ENCODE results near the gene TSHZ2. TPM values are rescaled to one million over a fixed set of nuclear protein-coding genes. Genes with fewer than 3 reads are reported as not detected.
"Not testable (repeated sequence)": the region's sequence is repeated elsewhere in the genome, so short reads cannot be mapped to it uniquely, and the experiment has no call there.

TSHZ2 gene
- total RNA-seq, 1 experiment from 2014 or later: 11.9 TPM

DNA sequence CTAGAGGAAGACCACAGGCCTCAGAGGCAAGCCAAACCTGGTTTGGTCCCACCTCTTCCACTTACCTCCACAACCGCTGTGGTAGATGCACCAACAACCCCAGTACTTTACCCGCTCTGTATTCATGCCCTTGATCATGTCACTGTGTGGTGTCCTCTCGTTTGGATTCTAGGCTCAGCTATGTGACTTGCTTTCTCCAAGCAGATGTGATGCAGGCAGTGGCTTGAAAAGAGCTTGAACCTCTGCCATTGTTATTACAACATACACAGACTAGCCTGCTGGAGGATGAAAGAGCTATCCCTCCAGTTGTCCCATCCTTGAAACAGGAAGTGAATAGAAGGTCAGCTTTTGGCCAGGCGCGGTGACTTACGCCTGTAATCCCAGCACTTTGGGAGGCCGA is 473.8 kb downstream of the TSHZ2 start:
- DNase-seq (ENCODE audit: low read depth): no peak

DNA sequence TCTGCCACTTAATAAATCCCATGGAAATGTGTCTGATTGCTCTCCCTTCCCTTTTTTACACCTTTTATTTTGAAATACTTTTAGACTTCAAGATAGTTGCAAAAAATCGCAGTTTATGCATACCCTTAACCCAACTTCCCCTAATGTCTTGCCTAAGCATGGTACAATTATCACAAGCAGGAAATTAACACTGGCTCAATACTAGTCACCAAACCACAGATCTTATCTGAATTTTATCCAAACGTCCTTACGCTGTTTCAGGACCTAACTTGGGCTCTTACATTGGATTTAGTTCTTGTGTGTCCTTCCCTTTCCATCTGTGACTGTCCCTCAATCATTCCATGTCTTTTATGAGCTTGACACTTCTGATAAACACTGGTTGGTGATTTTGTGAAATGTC is 475.2 kb downstream of the TSHZ2 start:
- peak; percentile 55 for DNase-seq (ENCODE audit: low read depth)

DNA sequence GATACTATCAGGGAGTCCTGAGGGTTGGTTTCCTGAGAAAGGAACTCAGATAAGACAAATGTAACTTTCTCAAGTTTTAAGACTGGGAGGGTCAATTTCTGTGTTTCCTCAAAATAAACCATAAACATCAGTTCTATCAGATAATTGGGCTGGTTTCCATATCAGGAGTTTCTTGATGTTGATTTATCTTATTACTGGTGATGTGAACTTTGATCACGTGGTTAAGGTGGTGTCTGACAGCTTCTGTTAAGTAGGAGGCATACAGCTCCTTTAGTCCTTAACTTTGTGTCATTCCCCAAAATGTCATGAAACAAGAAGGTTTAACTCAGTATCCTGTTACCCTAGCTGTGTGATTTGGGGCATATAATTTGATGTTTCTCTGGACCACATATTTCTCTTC is 476.3 kb downstream of the TSHZ2 start:
- no peak for DNase-seq (ENCODE audit: low read depth)

DNA sequence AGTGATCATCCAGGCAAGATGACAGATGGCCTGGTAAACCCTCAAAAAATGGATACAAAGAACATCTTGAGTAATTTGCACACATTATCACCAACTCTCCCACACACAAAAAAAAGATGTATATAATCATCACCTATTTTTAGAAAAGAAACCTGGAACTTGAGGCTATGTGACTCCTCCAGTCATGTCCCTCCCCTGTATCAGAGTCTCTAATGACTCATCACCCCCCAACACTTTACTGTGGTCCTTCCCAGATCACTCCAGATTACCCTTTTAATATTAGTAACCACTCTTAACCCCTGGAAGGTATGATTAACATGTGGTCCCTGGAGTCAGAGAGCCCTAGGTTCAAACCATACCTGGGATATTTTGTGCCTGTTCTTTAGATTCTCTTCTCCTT is 476.7 kb downstream of the TSHZ2 start:
- peak; percentile 74 for DNase-seq (ENCODE audit: low read depth)

DNA sequence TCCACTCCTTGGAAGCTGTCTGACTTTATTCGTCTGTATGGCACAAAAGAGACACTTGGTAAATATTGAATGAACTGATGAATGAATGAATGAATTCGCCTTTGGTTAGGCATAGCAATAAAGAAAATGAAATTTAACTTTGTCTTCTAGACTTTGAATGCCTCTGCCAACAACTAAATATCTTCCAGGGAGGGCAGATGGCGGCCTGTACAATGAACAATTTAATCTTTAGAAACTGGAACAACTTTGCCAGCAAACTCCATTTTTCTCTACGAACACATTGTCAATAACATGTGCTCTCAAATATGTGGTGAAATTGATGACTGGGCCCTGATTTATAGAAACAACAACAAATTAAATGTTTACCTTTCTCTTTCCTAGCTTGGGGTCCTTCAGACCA is 480.9 kb downstream of the TSHZ2 start:
- DNase-seq (ENCODE audit: low read depth): no peak

DNA sequence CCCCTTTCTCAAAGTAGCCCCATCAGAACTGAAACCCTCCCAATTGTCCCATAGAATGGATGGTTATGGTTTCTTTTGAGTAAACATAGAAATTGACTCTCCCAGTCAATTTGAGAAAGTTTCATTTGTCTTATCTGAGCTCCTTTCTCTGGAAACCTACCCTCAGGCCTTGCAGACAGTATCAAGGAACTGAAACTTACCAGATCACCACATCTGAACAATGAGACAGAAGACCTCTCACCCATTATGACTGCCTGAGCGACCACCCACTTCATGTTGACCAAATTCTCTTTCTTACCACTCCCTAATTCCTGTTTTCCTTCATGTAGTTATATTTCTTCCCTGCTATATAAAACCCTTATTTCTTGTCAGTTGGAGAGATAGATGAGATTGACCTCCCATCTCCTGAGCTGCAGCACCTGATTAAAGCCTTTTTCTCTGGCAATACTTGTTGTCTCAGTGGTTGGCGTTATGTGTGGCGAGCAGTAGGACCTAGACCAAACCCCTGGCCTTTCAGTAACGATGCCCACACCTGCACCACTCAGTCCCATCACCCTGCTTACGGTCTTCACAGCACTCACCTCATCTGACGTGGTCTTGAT is 482.6 kb downstream of the TSHZ2 start:
- DNase-seq (ENCODE audit: low read depth): no peak

DNA sequence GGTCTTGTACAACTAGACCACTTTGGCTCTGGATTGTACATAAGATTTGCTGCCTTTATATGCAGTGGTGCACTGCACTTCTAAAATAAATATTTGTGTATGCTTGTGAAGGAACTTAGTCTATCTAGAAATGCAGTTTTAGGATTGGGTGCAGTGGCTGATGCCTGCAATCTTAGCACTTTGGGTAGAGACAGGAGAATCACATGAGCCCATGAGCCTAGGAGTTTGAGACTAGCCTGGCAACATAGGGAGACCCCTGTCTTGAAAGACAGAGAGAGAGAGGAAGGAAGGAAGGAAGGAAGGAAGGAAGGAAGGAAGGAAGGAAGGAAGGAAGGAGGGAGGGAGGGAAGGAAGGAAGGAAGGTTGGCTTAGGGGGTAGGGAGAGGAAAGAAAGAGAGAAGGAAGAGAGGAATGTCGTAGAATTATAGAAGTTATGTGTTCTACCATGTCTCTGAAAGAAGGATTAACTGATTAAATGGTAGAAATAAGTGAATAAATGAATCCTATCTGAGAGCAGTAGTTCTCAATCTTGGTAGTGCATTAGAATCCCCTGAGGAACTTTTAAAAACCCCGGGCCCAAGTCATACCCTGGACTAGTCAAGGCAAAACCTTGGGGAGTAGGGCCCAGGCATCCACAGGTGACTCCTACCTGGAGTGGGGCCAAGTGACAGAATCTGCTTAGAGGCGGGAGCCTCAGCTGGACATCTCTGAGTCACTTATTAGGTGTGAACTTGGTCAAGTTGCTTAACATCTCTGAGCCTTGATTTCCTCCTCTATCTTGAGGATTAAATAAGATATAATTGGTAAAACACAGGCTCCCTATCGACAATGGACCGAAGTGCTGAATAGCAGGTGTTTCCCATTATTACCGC is 491.2 kb downstream of the TSHZ2 start:
- peak; percentile 25 for DNase-seq (ENCODE audit: low read depth)

DNA sequence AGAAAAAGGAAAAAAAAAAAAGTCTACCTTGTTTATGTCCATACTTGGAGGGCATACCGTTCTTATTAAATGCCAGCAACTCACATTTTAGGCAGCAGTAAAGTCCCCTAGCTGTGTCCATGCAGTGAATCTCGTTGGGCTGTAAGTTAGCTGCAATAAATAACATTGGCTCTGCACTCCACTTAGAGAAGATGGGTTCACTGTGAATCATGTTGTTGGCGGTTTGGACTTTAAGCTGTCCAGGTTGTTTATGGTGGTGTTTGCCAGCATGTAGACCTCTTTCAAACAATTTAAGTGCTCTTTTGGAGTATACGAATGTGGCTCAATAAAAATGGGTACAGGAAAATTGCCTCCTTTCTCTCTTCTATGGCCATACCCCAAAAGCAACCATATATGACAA is 494.1 kb downstream of the TSHZ2 start:
- DNase-seq (ENCODE audit: low read depth): no peak

DNA sequence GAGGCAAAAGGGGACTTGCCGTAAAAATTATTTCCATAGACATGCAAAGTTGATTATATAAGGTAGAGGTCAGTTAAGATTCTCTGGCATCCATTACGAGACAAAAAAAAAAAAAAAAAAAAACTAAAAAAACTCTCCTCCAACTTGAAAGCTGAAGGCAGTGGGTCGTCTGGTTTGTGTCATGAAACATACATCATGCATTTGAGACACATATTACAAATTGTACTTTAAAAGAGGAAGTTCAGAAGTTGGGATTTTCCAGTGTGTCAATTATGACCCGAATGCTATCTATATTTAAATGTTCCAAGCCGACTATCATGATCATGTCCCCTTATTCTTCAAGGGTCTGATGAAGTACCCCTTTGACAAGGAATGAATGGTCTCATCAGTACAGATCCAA is 496.4 kb downstream of the TSHZ2 start:
- no peak for DNase-seq (ENCODE audit: low read depth)

DNA sequence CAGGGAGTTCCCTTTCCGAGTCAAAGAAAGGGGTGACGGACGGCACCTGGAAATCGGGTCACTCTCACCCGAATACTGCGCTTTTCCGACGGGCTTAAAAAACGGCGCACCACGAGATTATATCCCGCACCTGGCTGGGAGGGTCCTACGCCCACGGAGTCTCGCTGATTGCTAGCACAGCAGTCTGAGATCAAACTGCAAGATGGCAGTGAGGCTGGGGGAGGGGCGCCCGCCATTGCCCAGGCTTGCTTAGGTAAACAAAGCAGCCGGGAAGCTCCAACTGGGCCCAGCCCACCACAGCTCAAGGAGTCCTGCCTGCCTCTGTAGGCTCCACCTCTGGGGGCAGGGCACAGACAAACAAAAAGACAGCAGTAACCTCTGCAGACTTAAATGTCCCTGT is 500.7 kb downstream of the TSHZ2 start:
- DNase-seq (ENCODE audit: low read depth): not testable (repeated sequence)

DNA sequence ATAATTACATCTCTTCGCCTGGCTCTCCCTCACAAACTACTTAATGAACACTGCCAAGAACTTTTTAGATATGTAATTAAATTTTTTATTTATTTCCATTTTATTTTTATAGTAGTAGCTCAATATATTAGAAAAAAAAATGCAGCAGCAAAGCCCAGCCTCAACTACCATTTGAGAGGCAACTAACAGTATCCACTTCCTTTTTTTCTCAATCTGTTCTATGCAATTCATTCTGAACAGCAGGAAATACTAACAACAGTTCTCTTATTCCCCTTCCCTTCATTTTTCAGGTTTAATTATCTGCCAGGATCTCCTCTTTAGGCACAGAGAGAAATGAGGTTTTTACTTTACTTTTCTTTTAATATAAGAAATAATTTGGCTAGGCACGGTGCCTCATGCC is 508.8 kb downstream of the TSHZ2 start:
- no peak for DNase-seq (ENCODE audit: low read depth)

DNA sequence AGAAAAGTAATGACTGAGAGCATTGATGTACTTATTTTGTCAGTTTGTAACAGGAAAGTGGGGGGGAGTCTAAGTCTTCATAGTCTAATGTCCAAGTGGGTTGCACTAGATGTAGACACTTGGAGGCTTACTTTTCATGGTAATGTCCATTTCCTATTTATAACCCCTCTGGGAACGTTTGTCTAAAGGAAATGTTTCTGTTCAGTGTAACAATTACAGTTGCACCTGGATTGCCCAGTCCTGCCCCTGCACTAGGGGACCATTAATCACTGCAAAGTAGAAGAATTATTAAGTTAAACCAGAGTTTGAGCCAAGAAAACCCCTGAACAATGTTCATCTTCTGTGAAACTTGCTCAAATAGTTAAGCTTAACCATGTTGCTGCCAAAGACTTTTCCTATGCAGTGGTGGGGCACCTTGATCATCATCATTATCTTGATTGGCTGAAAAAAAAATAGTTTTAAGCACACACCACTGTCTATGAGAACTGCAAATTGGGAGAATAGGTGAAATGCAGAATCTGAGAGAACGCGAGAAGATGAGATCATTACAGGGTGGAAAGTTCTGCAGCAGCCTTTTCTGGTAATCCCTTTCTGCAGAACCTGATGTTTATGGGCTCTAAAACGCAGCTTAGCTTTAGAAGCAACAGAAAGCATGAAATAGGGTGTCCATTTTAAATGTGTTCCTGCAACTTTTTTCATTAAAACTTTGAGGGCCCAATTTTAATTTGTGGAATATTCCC is 515.5 kb downstream of the TSHZ2 start:
- DNase-seq (ENCODE audit: low read depth): peak; percentile 12

DNA sequence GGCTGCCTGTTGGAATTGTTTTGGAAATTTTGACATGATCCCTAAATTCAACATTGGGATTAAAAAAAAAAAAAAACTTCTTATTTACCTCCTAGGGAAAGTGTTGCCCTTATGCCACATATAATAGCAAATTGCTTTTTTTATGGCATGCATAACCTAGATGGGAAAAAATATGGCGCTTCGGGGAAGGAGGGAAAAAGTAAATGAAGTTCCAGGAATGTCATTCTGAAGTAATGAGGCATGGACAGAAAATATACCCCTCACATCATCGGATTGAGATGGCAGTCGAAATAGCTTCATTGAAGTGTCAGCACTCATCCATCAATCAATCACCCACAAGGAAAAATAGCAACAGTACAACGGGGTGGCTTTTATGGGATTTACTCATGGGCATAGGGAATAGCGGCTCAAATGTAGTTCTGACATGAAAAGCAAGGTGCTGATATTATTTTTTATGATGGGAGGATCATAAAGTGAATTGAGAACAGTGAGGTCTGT is 516.7 kb downstream of the TSHZ2 start:
- no peak for DNase-seq (ENCODE audit: low read depth)

DNA sequence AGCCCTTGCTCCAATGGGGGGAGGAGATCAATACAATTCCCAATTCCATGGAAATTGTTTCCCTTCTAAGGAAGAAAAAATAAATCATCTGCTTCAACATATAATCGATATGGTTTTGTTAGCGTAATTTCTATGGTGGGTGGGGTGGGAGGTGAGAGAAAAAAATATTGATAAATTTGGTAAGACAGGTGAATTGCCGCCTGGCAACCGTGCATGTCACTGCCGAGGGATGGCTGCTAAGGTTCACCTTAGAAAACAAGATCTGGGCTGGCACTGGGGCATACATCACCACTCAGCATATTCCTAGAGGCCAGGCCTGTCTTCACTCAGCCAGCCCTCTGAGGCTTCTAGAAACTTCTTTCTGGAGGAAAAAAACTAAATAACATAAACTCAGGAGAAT is 517.4 kb downstream of the TSHZ2 start:
- DNase-seq (ENCODE audit: low read depth): no peak

DNA sequence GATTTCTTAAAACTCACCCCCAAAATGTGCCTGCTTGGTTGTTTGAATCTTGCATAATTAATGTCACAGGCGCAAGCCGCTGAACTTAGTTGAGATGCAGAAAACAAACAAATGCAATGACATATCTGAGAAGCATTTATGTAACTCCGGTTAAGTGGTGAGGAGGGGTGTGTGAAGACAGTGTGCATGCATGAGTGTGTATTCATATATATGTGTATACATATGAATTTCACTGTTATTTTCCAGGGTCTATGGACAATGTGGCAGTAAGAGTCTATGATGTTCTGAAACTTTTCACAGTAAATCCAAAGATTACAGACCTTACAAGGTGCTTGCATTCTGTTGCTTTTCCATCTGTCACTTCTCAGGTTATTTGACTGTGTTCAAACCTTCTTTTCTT is 518.5 kb downstream of the TSHZ2 start:
- no peak for DNase-seq (ENCODE audit: low read depth)

DNA sequence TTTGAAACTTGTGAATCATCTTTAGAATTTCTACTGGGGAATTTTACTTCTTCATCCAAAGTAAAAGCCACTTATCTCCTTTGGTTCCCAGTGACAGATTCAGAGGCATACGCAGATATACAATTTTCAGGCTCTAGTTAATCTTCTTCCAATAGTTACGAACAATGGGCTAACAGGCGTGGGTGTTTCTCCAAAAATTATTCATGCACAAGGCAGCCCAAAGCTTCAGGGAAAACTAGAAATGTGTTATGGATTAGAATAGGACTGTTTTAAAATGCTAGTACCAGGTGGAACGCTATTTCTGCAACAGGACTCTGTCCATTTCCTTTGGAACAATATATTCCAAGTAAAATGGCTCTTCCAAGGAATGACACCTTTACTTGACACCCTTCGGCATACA is 519.3 kb downstream of the TSHZ2 start:
- DNase-seq (ENCODE audit: low read depth): no peak

DNA sequence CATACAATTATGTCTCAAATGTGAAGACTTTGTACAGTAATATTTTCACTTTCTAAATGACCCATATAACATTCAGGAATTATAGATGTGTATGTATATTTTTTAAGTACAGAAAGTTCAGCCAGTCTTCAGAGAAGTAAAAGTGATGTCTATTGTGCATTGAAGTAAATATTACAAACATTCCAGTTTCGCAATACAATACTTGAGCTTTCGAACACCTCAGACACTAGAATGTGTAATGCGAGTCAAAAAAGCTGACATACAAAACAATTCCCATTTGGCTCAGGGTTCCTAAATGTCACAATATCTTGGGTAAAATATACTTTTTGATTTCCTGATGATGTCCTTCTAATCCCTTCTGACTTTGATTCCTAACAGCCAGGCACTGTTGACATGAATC is 520.1 kb downstream of the TSHZ2 start:
- DNase-seq (ENCODE audit: low read depth): no peak

DNA sequence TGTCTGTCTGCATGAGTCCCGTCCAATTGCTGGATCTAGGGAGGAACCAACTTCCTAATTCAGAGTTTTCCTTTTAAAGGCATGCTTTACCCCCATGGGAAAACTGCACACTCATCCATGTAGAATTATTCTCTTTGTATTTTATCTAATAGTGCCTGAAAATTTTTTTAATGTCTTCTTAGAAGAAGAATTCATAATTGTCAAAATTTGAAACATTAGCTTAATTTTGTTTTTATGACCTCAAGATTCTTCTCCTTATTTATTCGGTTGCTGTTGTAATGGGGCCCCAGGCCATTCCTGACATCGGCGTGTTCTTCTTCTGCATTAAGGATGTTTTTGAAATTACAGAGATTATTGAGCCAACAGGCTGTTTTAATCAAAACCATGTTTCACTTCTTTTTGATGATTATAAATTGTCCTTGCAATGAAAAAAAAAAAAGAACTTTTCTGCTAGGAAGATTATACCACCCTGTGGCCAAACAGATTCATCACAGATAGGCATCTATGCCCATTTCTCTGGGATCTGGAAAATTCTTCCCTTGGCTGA is 521.2 kb downstream of the TSHZ2 start:
- DNase-seq (ENCODE audit: low read depth): no peak

DNA sequence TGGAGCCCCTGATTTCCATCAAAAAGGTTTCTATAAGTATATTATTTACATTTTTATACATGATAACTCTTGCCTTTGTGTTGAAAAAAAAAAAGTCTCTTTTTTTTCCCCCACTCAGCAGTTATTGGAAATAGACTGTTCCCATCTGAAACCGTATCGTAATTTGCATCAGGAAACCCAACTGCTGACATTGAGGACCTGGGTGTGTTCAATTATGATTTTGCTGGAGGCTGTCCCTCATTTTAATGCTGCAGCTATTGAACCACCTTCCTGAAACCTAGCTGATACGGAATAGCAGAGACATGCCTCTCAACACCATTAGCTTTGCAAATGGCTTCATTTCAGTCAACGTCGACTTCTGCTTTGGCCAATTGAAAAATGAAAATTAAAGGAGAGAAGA is 522.6 kb downstream of the TSHZ2 start:
- DNase-seq (ENCODE audit: low read depth): no peak

DNA sequence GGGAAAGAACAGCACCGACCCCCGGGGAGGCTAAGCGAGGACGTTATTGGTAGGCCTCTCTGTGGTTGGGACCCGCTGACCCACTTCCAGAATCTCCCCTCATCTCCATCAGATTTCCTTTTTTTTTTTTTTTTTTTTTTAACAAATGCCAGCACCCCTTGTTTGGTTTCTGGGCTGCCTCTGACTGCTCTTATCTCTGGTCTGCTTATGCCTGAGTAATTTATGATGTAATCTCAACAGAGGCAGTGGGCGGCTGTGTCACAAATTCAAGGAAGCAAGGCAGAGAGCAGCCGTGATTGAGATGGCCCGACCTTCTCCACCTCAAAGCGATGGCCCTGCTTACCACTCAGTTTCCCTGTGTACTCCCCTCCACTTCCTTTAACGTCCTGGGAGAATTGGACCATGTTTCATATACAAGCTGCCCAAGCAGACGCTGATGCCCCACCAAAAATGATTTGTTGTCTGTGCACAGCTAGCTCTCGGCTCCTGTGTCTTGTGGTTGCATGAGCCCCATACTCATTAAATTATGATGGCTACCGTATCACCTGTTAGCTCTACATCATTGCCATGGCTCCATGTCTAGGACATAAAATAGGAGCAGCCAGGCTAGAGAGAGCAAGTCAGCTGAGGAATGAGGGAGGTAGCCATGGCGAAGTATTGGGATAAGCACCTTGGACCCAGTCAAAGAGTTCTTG is 523.4 kb downstream of the TSHZ2 start:
- DNase-seq (ENCODE audit: low read depth): no peak

DNA sequence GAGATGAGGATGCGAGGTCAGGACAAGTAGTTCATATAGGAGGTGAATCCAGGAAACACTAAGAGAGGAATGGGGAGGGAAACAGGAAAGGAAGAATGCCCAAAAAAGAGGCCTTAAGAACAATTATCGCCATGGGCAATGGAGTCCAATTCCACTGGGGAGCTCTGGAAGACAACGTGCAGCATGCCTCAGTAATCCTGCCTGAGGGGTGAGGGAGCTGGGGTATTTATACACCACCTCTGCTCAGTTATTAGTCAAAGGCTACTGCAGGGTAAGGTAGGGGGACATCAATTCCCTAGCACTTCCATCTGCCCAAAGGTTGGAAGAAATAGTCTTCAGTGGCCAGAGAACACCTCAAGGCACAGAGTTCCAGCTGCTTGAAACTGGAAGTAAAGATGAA is 525.1 kb downstream of the TSHZ2 start:
- no peak for DNase-seq (ENCODE audit: low read depth)

DNA sequence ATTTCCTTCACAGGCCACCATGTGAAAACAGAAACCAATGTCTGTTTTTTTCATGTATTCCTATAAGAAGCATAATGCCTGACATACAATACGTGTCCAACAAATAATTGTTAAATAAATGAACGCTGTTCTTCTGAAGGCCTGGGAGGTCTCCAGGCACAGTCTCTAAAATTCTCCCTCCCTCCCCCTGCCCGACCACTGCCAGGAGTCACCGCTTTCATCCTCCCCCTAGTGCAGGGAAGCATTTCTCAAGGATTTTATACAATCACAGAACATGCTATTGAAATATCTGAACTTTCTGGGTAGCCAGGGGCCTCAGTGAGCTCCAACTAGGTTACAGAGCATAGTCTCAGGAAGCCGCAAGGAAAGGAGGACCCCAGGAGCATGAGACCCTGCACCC is 526.2 kb downstream of the TSHZ2 start:
- no peak for DNase-seq (ENCODE audit: low read depth)
